T follicular helper cell (primary cell): ENCODE measurements around the gene KRTAP2-1.
"Not testable (repeated sequence)": the region's sequence is repeated elsewhere in the genome, so short reads cannot be mapped to it uniquely, and the experiment has no call there.

ENCODE experiments used
- DNase-seq: peaks from one replicate; pipeline ENCODE4 v3.0.0-alpha.2; 2020; ENCODE audit warnings: low read depth

Gene KRTAP2-1

DNA sequence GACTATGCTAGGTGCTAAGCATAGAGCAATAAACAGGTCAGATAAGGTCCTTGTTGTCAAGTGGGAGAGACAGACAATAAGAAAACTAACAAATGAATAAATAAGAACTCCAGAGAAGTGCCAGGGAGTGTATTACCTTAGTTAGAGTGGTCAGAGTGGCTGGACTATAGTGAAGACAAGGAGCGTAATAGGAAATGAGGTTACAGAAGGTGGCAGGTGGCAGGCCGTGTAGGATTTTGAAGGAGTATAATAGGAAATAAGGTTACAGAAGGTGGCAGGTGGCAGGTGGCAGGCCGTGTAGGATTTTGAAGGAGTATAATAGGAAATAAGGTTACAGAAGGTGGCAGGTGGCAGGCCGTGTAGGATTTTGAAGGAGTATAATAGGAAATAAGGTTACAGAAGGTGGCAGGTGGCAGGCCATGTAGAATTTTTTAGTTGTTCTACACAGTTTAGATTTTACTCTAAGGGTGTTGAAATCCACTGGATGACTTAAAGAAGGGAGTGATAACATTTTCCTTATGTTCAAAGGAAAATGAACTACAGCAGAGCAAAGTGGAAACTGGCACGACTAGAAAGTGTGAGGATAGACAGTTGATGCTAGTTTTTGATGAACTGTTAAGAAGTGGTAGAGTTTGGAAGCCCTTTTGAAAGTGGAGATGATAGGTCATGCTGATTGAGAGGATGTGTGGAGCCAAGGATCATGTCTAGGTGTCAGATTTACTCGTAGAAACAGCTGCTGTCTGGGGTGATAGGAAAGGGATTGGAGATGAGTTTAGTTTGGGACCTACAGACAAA lies 34.6 kb downstream of the KRTAP2-1 start:
- no peak for DNase-seq

DNA sequence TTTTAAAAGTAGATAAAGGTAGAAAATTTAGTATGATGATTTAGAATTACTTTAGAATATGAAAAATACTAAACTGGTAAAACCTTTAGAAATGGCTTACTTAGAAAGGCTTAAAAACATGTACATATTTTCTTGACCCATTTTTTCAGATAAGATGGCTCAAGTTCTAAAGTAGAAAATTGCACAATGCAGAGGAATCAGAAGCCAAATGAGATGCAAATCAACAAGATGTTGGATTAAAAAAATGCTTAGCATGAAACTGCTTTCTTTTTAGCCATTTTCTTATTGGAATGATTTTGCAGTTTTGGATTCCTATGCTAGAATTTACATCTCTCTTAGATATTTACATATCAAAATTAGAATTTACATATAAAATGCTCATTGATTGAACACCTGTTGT lies 36.7 kb downstream of the KRTAP2-1 start:
- DNase-seq = no peak

DNA sequence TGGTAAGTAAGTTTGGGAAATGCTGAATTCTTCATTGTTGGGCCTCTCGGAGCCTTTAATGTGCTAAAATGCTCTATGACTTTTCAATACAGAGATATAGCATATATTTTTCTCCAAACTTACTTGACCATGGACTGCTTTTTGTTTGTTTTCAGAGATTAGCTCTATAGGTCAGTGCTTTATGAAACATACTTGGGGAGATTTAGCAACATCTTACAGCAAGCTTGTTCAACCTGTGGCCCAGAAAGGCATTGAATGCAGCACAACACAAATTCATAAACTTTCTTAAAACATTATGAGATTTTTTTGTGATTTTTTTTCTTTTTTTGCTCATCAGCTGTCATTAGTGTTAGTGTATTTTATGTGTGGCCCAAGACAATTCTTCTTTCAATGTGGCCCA lies 37.2 kb downstream of the KRTAP2-1 start:
- no peak for DNase-seq

DNA sequence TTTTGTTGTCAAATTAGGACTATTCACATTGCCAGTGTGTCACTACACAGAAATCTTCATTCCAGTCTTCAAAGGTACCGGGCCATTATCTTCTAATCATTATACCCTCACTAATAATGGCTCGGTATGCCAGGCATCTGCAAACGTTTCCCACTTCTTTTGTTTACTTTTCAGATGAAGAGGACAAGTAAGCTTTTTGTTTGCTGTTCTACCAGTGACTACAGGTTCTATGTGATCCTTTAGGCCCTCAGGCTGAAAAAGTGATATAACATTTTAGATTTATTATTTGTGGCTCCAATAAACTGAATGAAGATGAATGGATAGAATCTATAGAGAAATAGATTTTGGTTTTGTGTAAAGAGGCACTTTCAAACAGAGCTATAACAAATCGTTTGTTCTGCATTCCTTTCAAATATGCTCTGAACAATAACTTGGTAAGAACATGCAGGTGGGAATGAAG lies 37.8 kb downstream of the KRTAP2-1 start:
- DNase-seq = no peak

DNA sequence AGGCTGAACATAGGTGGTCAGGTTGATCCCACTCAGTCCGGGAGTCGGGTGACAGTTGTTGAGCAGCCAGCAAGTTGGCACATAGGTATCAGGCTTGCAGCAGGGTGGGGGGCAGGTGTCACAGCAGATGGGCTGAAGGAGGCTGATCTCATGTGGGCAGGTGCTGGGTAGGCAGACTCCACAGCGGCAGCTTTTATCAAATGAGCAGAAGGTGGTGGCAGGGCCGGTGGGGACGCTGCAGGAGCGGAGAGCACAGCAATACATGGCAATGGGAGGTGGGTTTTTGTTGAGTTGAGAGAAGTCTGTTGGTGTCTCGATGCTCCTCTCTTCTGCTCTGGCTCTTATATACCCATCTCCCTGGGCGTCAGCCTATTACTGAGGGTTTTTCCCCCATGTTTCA lies 38.3 kb downstream of the KRTAP2-1 start, which contains the start of gene KRTAP3-1:
KRTAP3-1 (minus strand) TSS at position 318 of the 400 bp plus-strand sequence; CDS start at position 264, 54 bp downstream.
- DNase-seq = no peak

DNA sequence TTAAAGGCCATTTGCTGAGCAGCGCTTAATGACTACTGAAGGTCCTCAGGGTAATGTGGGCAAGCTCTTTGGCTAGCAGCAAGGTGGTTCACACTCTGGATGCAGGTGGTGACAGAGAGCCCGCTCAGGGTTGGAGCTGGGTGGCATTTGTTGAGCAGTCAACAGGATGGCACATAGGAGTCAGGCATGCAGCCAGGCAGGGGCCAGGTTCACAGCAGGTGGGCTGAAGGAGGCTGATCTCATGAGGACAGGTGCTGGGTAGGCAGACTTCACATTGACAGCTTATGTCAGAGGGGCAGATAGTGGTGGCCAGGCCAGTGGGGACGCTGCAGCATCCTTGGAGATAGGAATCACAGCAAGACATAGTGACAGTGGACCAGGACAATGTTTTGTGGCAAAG lies 42.7 kb downstream of the KRTAP2-1 start:
- DNase-seq = no peak

DNA sequence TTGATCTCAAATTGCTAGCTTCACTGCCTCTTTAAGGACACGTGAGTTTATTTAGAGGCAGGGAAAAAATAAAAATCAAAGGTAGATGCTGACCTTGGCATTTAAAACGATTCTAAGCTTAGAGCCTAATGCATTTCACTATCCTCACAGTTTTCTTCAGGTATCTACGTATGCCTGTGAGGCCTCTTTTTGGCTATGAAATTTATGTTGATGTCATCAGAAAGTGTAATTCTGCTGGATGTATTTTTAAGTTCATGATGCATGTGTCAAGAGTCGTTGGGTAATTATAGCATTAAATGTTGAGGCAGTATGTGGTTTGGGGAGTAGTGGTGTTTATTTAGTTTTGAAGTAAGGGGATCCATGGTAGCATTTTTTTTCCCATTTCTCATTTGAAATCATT lies 43.2 kb downstream of the KRTAP2-1 start:
- no peak for DNase-seq

DNA sequence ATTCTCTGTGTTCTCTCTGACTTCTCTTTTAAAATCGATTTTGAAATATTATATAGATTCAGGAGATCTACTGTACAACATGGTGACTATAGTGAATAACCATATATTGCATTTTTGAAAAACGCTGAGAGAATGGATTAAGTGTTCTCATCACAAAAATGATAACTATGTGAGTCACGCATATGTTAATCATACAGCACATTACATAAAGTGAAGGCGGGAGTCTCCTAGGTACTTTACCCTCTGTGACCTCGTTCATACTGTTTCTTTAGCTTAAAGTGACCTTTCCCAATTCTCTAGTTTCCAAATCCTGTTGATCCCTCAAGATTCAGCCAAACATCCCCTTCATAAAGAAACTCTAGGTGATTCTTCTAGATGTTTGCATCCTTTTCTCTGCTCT lies 44.3 kb downstream of the KRTAP2-1 start:
- DNase-seq = no peak

DNA sequence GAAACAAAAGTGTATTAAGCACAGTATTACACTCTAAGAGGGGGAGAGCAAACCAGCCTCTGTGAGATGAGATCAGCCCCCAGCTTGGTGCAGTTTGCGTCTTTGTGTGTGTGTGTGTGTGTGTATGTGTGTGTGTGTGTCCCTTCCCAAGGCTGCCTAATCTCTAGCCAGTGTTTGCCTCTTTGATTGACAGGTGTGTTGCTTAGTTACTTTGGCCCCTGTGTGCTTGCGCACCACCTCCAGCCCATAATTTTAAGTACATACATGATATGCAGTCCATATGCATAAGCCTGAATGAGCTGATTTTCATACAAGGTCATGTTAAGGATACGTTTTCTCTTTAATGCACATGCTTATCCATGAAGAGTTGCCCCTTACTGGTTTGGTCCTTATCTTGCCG lies 45.3 kb downstream of the KRTAP2-1 start:
- no peak for DNase-seq

DNA sequence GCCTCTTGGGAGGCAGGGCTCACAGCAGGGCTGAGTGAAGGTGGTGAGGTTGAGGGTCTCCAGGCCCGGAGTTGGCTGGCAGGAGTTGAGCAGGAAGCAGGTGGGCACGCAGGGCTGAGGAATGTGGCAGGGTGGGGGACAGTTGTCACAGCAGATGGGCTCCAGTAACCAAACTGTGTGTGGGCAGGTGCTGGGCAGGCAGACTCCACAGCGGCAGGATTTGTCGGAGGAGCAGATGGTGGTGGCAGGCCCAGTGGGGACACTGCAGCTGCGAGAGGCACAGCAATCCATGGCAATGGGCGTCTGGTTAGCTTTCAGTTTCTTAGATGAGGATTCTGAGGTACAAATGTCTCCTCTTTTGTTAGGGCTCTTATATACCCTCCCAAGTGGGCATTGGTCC lies 47.6 kb downstream of the KRTAP2-1 start, which contains the start of gene KRTAP3-2:
KRTAP3-2 (minus strand) TSS at position 344 of the 400 bp plus-strand sequence; CDS start at position 291, 53 bp downstream.
- not testable (repeated sequence) for DNase-seq

DNA sequence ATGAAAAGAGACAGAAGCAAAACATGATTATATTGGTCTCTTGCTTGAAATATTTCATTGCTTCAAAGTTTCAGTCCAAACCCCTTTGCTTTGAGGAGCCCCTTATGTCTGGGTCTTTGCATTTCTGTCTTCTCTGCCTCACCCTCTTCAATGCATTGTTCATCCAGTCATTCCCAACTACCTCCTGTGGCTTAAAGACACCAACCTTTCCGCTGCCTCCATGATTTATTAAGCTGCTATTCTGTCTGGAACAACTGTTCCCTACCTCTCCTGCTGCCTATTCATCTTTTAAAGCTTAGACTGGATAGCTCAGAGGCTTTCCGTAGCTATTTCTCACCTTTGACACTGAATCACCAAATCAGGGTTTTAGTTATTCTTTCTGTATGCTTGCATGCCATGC lies 49.8 kb downstream of the KRTAP2-1 start:
- no peak for DNase-seq

DNA sequence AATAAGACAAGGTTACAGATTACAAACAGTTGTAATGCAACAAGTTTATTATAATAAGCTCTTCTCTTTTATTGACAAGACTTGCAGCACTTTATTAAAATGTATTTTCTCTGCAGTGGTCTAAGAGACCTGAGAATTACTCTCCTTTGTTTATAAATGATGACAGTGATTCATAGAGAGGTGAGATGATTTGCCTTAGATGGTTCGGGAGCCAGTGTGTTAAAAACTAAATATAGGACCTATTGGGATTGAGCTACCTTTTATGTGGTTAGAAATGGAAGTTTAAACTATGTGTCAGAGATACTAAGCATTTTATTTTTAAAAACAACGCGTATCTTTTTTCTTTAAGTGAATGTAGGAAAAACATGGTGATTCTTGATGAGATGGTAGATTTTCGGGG lies 50.3 kb downstream of the KRTAP2-1 start:
- DNase-seq = no peak
